Kidney (tissue), 14 donors: ENCODE data around the gene NRXN3. TPM values are rescaled to one million over a fixed set of nuclear protein-coding genes. Genes with fewer than 3 reads are reported as not detected.
A peak's percentile ranks its signal among the peaks of the same experiment; 100 is the strongest.

Experiments
- DNase-seq, 5 donors: peaks; one replicate each; pipeline ENCODE4 v3.0.0-alpha.2; 2013 to 2020
- FAIRE-seq: peaks from 2 replicates; lab custom pipeline; 2012; peaks lifted over from hg19 to GRCh38; lab: Jason Lieb, UNC
- H3K27ac ChIP-seq, 2 donors: one replicate each; pipeline ENCODE4 v1.7.0; 2013; ENCODE audit warnings: low read depth in 2 of 2, low read length in 2 of 2, inconsistent platforms in 1 of 2
- H3K27me3 ChIP-seq: one replicate; pipeline ENCODE4 v1.7.1; 2013; ENCODE audit warnings: low read length, inconsistent platforms; ENCODE audit not compliant: control insufficient read depth, insufficient read depth
- H3K36me3 ChIP-seq, 3 donors: one replicate each; pipeline versions ENCODE4 v1.7.0 to v1.7.1; 2013; ENCODE audit warnings: low read length in 3 of 3, control low read depth in 1 of 3, inconsistent platforms in 1 of 3; ENCODE audit not compliant: insufficient read depth in 3 of 3, control insufficient read depth in 2 of 3
- H3K4me1 ChIP-seq, 3 donors: one replicate each; pipeline versions ENCODE4 v1.7.0 to v1.7.1; 2013; ENCODE audit warnings: low read length in 3 of 3, inconsistent platforms in 1 of 3, low read depth in 1 of 3; ENCODE audit not compliant: control insufficient read depth in 2 of 3, insufficient read depth in 2 of 3
- H3K4me3 ChIP-seq, 3 donors: one replicate each; pipeline versions ENCODE4 v1.7.0 to v1.8.1; 2013; ENCODE audit warnings: low read length in 3 of 3, control low read depth in 1 of 3, inconsistent platforms in 1 of 3
- H3K9ac ChIP-seq, 3 donors: one replicate each; pipeline versions ENCODE4 v1.7.0 to v1.7.1; 2013; ENCODE audit warnings: low read length in 3 of 3, control low read depth in 1 of 3, inconsistent platforms in 1 of 3
- H3K9me3 ChIP-seq, 3 donors: one replicate each; pipeline versions ENCODE4 v1.7.0 to v1.7.1; 2013; ENCODE audit warnings: low read length in 3 of 3, control low read depth in 1 of 3, inconsistent platforms in 1 of 3; ENCODE audit not compliant: control insufficient read depth in 2 of 3, insufficient read depth in 1 of 3
- intact Hi-C: fragments of 100-400 bp; cut with DNase I; formaldehyde crosslinking; loops from one replicate; pipeline ENCODE4 v1.11.1; 2022
- polyA plus RNA-seq: library from polyadenylated mRNA; stranded (reverse); fragments of 350-450 nt; fragmentation: Illumina TruSeq; extraction: RNeasy Lipid Tissue Mini Kit (QIAGEN cat#74804); gene quantifications from one replicate; pipeline ENCODE4 v1.2.3, GENCODE V29; 2014; ENCODE audit warnings: low read depth, low replicate concordance; ENCODE audit not compliant: insufficient read depth
- total RNA-seq: library from RNA; stranded (reverse); fragmentation: NEBNext Ultra II Directional; extraction: Animal tissue kit (Norgen Biotek cat#: 25700); gene quantifications from one replicate; pipeline ENCODE4 v1.2.1, GENCODE V29; 2021
- TF ChIP-seq, protein P1 (sequence below): IDR thresholded peaks from 3 replicates; pipeline ENCODE4 v1.5.1; 2012; ENCODE audit warnings: mild to moderate bottlenecking, moderate library complexity, borderline replicate concordance; ENCODE audit not compliant: insufficient read depth; ENCODE audit errors: extremely low read depth
- donor health status: control.
- donor health status: control.
- donor health status: control.
- donor health status: control.
- donor health status: control.
- donor health status: DM: yes; HTN: yes; CAD: no.
- donor health status: Normal renal cell carcinoma (clear cell type).

The NRXN3 gene
- total and polyA plus RNA-seq, 2 donors from 2014 or later = 1.5 to 2.4 TPM

DNA sequence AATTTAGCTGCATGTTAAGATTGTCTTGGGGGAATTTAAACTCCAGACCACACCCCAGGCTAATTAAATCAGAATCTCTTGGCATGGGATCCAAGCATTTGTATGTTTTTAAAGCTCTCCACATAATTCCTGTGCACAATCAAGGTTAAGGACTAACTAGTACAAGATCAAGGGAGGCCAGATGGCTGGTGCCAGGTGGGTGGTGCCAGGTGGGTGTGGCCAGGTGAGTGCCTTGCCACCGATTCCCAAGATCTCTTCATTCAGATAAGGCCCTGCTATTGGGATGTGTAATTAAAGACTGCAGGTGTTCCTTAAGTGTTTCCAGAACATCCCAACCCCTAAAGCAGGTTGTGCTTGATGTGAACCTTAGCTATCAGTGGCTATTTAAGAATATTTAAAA, 75.1 kb downstream of the NRXN3 start:
- no peak for DNase-seq

DNA sequence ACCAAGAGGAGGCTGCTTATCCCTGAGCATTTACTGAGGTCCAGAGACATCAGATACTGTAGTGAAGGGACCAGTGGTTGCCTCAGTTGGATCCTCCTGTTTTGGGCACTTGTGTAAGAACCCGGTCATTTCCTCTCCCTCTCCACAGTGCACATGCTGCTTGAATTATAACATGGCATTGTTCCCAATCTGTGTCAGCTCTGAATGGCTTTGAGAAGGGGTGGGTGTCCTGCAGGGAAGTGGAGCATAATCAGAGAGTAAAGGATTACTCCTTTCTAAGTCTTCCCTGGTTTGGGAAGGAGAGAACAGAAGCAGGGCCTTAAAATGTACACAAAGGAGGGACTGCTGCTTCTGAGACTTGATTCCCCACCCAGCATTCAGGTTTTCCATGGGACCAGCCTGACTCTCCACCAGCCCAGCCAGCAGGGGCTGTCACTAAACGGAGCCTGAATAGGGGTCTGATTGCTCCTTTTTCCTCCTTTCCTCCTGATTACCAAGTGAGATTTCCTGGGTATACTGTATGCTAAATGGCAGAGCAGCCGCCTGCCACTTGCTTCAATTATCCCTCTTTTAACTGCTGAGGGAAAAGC, 78.4 kb downstream of the NRXN3 start:
- TF ChIP-seq, protein P1, sequence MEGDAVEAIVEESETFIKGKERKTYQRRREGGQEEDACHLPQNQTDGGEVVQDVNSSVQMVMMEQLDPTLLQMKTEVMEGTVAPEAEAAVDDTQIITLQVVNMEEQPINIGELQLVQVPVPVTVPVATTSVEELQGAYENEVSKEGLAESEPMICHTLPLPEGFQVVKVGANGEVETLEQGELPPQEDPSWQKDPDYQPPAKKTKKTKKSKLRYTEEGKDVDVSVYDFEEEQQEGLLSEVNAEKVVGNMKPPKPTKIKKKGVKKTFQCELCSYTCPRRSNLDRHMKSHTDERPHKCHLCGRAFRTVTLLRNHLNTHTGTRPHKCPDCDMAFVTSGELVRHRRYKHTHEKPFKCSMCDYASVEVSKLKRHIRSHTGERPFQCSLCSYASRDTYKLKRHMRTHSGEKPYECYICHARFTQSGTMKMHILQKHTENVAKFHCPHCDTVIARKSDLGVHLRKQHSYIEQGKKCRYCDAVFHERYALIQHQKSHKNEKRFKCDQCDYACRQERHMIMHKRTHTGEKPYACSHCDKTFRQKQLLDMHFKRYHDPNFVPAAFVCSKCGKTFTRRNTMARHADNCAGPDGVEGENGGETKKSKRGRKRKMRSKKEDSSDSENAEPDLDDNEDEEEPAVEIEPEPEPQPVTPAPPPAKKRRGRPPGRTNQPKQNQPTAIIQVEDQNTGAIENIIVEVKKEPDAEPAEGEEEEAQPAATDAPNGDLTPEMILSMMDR = no peak
- no peaks in the 10 kb centered on the region for H3K9me3 ChIP-seq
- intact Hi-C loops = no loop called here
- H3K36me3 ChIP-seq = no peaks in the 10 kb centered on the region
- FAIRE-seq (no peak), DNase-seq (peak in 1 of 5 donors; percentile 38)
- H3K27me3 ChIP-seq = no peaks in the 10 kb centered on the region
- no peak overlapping the region for H3K27ac ChIP-seq
- no peak overlapping the region for H3K4me3 ChIP-seq
- no peak overlapping the region for H3K9ac ChIP-seq
- no peaks in the 10 kb centered on the region for H3K4me1 ChIP-seq

More for the DNA sequence above, 75.1 kb downstream of the NRXN3 start:
- Histone ChIP-seq H3K27me3 (no peaks in the 10 kb centered on the region), H3K9me3 (no peaks in the 10 kb centered on the region), H3K27ac (no peak overlapping the region), H3K9ac (no peak overlapping the region), H3K4me1 (no peaks in the 10 kb centered on the region), H3K4me3 (no peak overlapping the region), H3K36me3 (no peaks in the 10 kb centered on the region)
- TF ChIP-seq, protein P1 = no peak
- intact Hi-C loops = no loop called here
- FAIRE-seq = no peak

DNA sequence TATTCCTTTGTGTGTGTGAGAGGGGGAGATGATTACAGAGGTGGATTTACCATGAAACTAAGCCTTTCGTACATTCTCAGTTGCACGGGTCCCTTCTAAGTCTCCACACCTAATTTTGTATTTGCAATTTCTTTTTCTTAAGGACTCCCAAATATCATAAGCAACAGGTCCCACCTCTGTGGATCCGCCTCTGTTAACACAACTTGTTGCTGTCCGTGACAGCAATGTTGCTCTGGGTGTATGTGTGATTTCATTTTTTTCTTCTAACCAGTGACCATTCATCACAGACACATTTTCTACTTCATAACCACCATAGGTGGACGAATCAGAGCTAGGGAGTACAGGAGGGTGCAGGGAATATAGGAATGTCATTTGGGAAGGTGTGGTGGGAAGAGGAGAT, 81.1 kb downstream of the NRXN3 start:
- FAIRE-seq = no peak

More for the DNA sequence above, 81.1 kb downstream of the NRXN3 start:
- TF ChIP-seq, protein P1 = no peak
- no peak for DNase-seq
- H3K36me3 ChIP-seq = no peaks in the 10 kb centered on the region
- H3K9me3 ChIP-seq = no peaks in the 10 kb centered on the region
- no peak overlapping the region for H3K27ac ChIP-seq
- no peaks in the 10 kb centered on the region for H3K4me1 ChIP-seq
- no peak overlapping the region for H3K9ac ChIP-seq
- intact Hi-C loops = no loop called here
- no peak overlapping the region for H3K4me3 ChIP-seq
- no peaks in the 10 kb centered on the region for H3K27me3 ChIP-seq
